Measurements from ENCODE around the gene PRELID2. TPM values are rescaled to one million over a fixed set of nuclear protein-coding genes. Genes with fewer than 3 reads are reported as not detected.
A peak's percentile ranks its signal among the peaks of the same experiment; 100 is the strongest.

PRELID2 gene
- total and polyA plus RNA-seq, 2 donors (not counting 3 experiments of a cell fraction or from before 2014, with no cell fraction given), result 3.2 to 16.4 TPM

DNA sequence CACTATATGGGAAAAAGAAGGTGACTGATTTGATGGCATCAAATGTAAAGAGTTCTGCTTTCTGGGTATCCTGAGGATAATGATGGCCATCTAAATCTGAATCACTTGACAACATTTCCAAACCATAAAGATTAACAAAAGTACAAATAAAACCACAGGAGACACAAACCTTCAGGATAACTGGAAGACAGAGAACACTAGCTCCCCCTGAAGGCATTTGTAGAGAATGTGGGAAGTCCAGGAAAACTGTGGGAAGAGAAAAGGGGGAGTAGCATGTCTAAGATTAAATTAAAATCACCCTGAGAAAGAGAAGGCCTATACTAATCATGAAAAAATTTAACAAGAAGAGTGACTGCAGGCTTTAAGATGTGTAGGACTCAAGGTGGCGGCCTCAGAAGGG, 116.2 kb downstream of the PRELID2 start:
- ChIA-PET CTCF (interaction anchor here (0.7 to 2.6 kb wide), 25 partner anchors 10 to 1515 kb away, joined by 3 to 19 read pairs (median 4); no protein-coding TSS in a partner anchor), POLR2A (no interaction called here)
- FAIRE-seq (no peak), DNase-seq (ENCODE audit: low read depth, low spot score) (peak; percentile 24)
- H4K20me1 ChIP-seq (replicated peaks; ENCODE audit: control insufficient read depth, extremely low read depth, insufficient read depth, low read length), result no peaks in the 10 kb centered on the region
- peaks cover 2% of the 10 kb centered on the region for H3K9me1 ChIP-seq (replicated peaks; ENCODE audit: control insufficient read depth, extremely low read depth, insufficient read depth, low read length)
- no peaks in the 10 kb centered on the region for H3K36me3 ChIP-seq (ENCODE audit: control insufficient read depth in 2 of 2, extremely low read depth in 1 of 2, insufficient read depth in 2 of 2, low read length in 2 of 2)
- no peak overlapping the region for H3K27ac ChIP-seq (ENCODE audit: insufficient read depth, low read depth, low read length)
- BruUV-seq (replicated peaks), result no TSS peak
- no peak overlapping the region for H2AFZ ChIP-seq (ENCODE audit: low read depth, low read length)
- no peak overlapping the region for H3K4me2 ChIP-seq (ENCODE audit: insufficient read depth, low read length)
- H3K79me2 ChIP-seq (ENCODE audit: control insufficient read depth, insufficient read depth, low read length), result no peaks in the 10 kb centered on the region
- no peaks in the 10 kb centered on the region for H3K4me1 ChIP-seq (ENCODE audit: control insufficient read depth, extremely low read depth, insufficient read depth, low read length)
- no peaks in the 10 kb centered on the region for H3K27me3 ChIP-seq (ENCODE audit: control insufficient read depth in 2 of 2, insufficient read depth in 2 of 2, low read length in 2 of 2)
- no peak overlapping the region for H3K4me3 ChIP-seq (replicated peaks in 1 of 3; ENCODE audit: insufficient read depth in 1 of 3, low read depth in 1 of 3, low read length in 3 of 3)
- H3K9ac ChIP-seq (replicated peaks; ENCODE audit: extremely low read depth, insufficient read depth, low read length), result no peak overlapping the region
- intact Hi-C loops (cut with micrococcal nuclease) (no loop called here), dilution Hi-C loops (cut with MboI; ENCODE audit: extremely low pct_ligation_motif_present, low sequenced_read_pairs) (no loop called here)
- H3K9me3 ChIP-seq (replicated peaks; ENCODE audit: control insufficient read depth, insufficient read depth, low read length), result no peaks in the 10 kb centered on the region
- TF ChIP-seq EZH2 (IDR thresholded peaks at IDR 0.05; ENCODE audit: borderline replicate concordance, low read depth, low read length, severe bottlenecking) (no peak), JUN (IDR thresholded peaks at IDR 0.05; ENCODE audit: borderline replicate concordance, insufficient read depth, insufficient read length, low read depth) (no peak), GATA2 (IDR thresholded peaks at IDR 0.05; ENCODE audit: insufficient read depth, insufficient read length, low read depth, low read length) (no peak), MYC (IDR thresholded peaks at IDR 0.05; ENCODE audit: low read depth, low read length) (no peak), CTCF (IDR thresholded peaks at IDR 0.05; ENCODE audit: extremely low read depth in 1 of 2, insufficient read depth in 1 of 2, low read depth in 1 of 2, low read length in 2 of 2) (peak; percentile 22 to 36)

DNA sequence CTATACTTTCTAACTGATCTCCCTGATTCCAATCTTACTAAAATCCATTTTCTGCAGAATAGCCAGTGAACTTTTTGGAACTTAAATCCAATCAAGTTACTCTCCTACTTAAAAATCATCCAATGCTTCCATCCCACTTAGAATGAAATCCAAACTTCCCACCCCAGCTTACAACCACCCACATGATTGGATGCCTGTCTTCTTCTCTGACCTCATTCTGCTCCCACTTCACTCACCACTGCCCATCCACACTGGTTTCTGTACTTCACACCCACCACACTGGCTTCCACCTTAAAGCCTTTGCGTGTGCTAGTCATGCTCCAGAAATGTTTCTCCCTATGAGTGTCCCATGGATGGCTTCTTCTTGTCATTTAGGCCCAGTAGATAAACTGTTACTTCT, 119.7 kb downstream of the PRELID2 start:
- dilution Hi-C loops (cut with MboI; ENCODE audit: extremely low pct_ligation_motif_present, low sequenced_read_pairs), result no loop called here
- H3K9me3 ChIP-seq (replicated peaks; ENCODE audit: control insufficient read depth, insufficient read depth, low read length), result no peaks in the 10 kb centered on the region
- no TSS peak for BruUV-seq (replicated peaks)
- no peaks in the 10 kb centered on the region for H3K9me1 ChIP-seq (replicated peaks; ENCODE audit: control insufficient read depth, extremely low read depth, insufficient read depth, low read length)
- no peak for TF ChIP-seq POLR2AphosphoS5 (IDR thresholded peaks at IDR 0.05; ENCODE audit: insufficient read depth, low read depth, low read length)
- TF ChIP-seq JUN (IDR thresholded peaks at IDR 0.05; ENCODE audit: borderline replicate concordance, insufficient read depth, insufficient read length, low read depth), result no peak
- no peak for TF ChIP-seq MYC (IDR thresholded peaks at IDR 0.05; ENCODE audit: low read depth, low read length)
- TF ChIP-seq POLR2A (IDR thresholded peaks at IDR 0.05; ENCODE audit: low read depth, low read length), result no peak
- POLR2A ChIA-PET, result no interaction called here
- FAIRE-seq (no peak), DNase-seq (ENCODE audit: low read depth, low spot score) (no peak)
- CTCF ChIA-PET, result interaction anchor here (1.5 kb wide), 1 partner anchor 10 kb away, joined by 3 read pairs; no protein-coding TSS in a partner anchor
- no peak overlapping the region for H3K27ac ChIP-seq (ENCODE audit: insufficient read depth, low read depth, low read length)
- no peaks in the 10 kb centered on the region for H3K4me1 ChIP-seq (ENCODE audit: control insufficient read depth, extremely low read depth, insufficient read depth, low read length)
- H3K79me2 ChIP-seq (ENCODE audit: control insufficient read depth, insufficient read depth, low read length), result no peaks in the 10 kb centered on the region
- intact Hi-C loops (cut with micrococcal nuclease), result no loop called here
- H2AFZ ChIP-seq (ENCODE audit: low read depth, low read length), result no peak overlapping the region
- no peak overlapping the region for H3K4me3 ChIP-seq (replicated peaks in 1 of 3; ENCODE audit: insufficient read depth in 1 of 3, low read depth in 1 of 3, low read length in 3 of 3)
- no peaks in the 10 kb centered on the region for H3K27me3 ChIP-seq (ENCODE audit: control insufficient read depth in 2 of 2, insufficient read depth in 2 of 2, low read length in 2 of 2)
- no peak overlapping the region for H3K4me2 ChIP-seq (ENCODE audit: insufficient read depth, low read length)
- no peaks in the 10 kb centered on the region for H4K20me1 ChIP-seq (replicated peaks; ENCODE audit: control insufficient read depth, extremely low read depth, insufficient read depth, low read length)
- no peaks in the 10 kb centered on the region for H3K36me3 ChIP-seq (ENCODE audit: control insufficient read depth in 2 of 2, extremely low read depth in 1 of 2, insufficient read depth in 2 of 2, low read length in 2 of 2)
- H3K9ac ChIP-seq (replicated peaks; ENCODE audit: extremely low read depth, insufficient read depth, low read length), result no peak overlapping the region
